K562 (cell line): Measurements from ENCODE around the gene TMC4. TPM values are rescaled to one million over a fixed set of nuclear protein-coding genes. Genes with fewer than 3 reads are reported as not detected.

Experiments
- CREB1 ChIP-seq, 2 experiments: sonication (generic) in 1 of 2; formaldehyde crosslinking in 1 of 2; IDR thresholded peaks; 2 replicates each; pipeline versions ENCODE4 v1.6.1 to v1.8.0; 2012 to 2022; ENCODE audit warnings: inconsistent platforms in 1 of 2, mild to moderate bottlenecking in 1 of 2, missing genetic modification reagents in 1 of 2, moderate library complexity in 1 of 2
- DDX20 ChIP-seq: fragments of 450-650 bp; IDR thresholded peaks from 2 replicates; pipeline ENCODE4 v1.6.1; 2016; ENCODE audit warnings: missing genetic modification characterization, low read depth, mild to moderate bottlenecking, missing compliant biosample characterization, moderate library complexity
- IRF2 ChIP-seq: sonication (generic); formaldehyde crosslinking; IDR thresholded peaks from 2 replicates; pipeline ENCODE4 v1.8.1; 2022; ENCODE audit warnings: mild to moderate bottlenecking, missing genetic modification reagents
- KAT2B ChIP-seq: IDR thresholded peaks from one replicate; pipeline ENCODE4 v1.6.1; 2012; ENCODE audit warnings: low read depth, mild to moderate bottlenecking, control low read depth, inconsistent platforms, low read length, moderate library complexity
- LARP7 ChIP-seq: fragments of 450-650 bp; IDR thresholded peaks from 2 replicates; pipeline ENCODE4 v1.6.1; 2016
- MTA2 ChIP-seq: fragments of 450-650 bp; IDR thresholded peaks from 2 replicates; pipeline ENCODE4 v1.6.1; 2016; ENCODE audit warnings: low read depth
- NFRKB ChIP-seq: fragments of 450-650 bp; IDR thresholded peaks from 2 replicates; pipeline ENCODE4 v1.6.1; 2016; ENCODE audit warnings: low read depth
- NFYB ChIP-seq: IDR thresholded peaks from 2 replicates; pipeline ENCODE4 v1.6.1; 2011; ENCODE audit warnings: mild to moderate bottlenecking, moderate library complexity; ENCODE audit not compliant: insufficient read length; ENCODE audit errors: extremely low read depth
- NR1H2 ChIP-seq: sonication (generic); formaldehyde crosslinking; IDR thresholded peaks from 2 replicates; pipeline ENCODE4 v1.4.0; 2020; ENCODE audit warnings: mild to moderate bottlenecking, missing genetic modification reagents
- PTTG1 ChIP-seq: fragments of 450-650 bp; IDR thresholded peaks from 2 replicates; pipeline ENCODE4 v1.6.1; 2016; ENCODE audit warnings: low read depth, mild to moderate bottlenecking, missing genetic modification characterization, missing compliant biosample characterization
- SPI1 ChIP-seq: IDR thresholded peaks from 2 replicates; pipeline ENCODE4 v1.6.1; 2011; ENCODE audit warnings: low read depth, low read length, control low read depth, borderline replicate concordance
- SRSF1 ChIP-seq: fragments of 200-400 bp; formaldehyde crosslinking; IDR thresholded peaks from 2 replicates; pipeline ENCODE4 v1.6.1; 2017; ENCODE audit warnings: mild to moderate bottlenecking, low read depth, low read length, moderate library complexity
- SUPT5H ChIP-seq: fragments of 450-650 bp; IDR thresholded peaks from 2 replicates; pipeline ENCODE4 v1.6.1; 2016
- ZBTB9 ChIP-seq: fragments of 450-650 bp; formaldehyde crosslinking; IDR thresholded peaks from 2 replicates; pipeline ENCODE4 v1.4.0; 2020; ENCODE audit warnings: mild to moderate bottlenecking, moderate library complexity
- ZFP30 ChIP-seq: fragments of 250-450 bp; sonication (Bioruptor Pico); IDR thresholded peaks from 2 replicates; pipeline ENCODE4 v1.8.0; 2022; ENCODE audit warnings: moderate library complexity, mild to moderate bottlenecking, inconsistent platforms, borderline replicate concordance
- ZKSCAN8 ChIP-seq: fragments of 200-800 bp; sonication (Bioruptor generic); IDR thresholded peaks from 2 replicates; pipeline ENCODE4 v1.6.1; 2016; ENCODE audit warnings: missing genetic modification characterization, missing compliant biosample characterization
- ZNF212 ChIP-seq: fragments of 450-650 bp; formaldehyde crosslinking; IDR thresholded peaks from 2 replicates; pipeline ENCODE4 v1.4.0; 2020; ENCODE audit warnings: mild to moderate bottlenecking
- ZNF57 ChIP-seq: fragments of 450-650 bp; formaldehyde crosslinking; IDR thresholded peaks from 2 replicates; pipeline ENCODE4 v1.4.0; 2020; ENCODE audit warnings: mild to moderate bottlenecking, moderate library complexity
- polyA plus RNA-seq, 8 experiments: library from polyadenylated mRNA; depleted of rRNA in 4 of 8; stranded (reverse) in 5 of 8; unstranded in 3 of 8; fragments of >200 nt; fragmentation: Nextera tagmentation in 2 of 8; fragmentation: Illumina TruSeq in 1 of 8; extraction: Ambion mirVana in 2 of 8; extraction: Trizol in 1 of 8; gene quantifications; 2 replicates each; pipeline versions ENCODE4 v1.2.1 to v1.2.3, GENCODE V29; 2011 to 2014; ENCODE audit warnings: inconsistent platforms in 1 of 8, missing spikeins in 1 of 8
- total RNA-seq, 7 experiments: library from RNA; depleted of rRNA in 6 of 7; stranded (reverse); fragments of >200 nt in 6 of 7; fragmentation: Illumina TruSeq in 2 of 7; extraction: Trizol in 2 of 7; gene quantifications; 2 replicates each; pipeline versions ENCODE4 v1.2.1 to v1.2.3, GENCODE V29; 2011 to 2021; ENCODE audit warnings: low replicate concordance in 1 of 7
- TF ChIP-seq, protein P1 (sequence below): sonication (generic); formaldehyde crosslinking; IDR thresholded peaks from 2 replicates; pipeline ENCODE4 v1.8.1; 2022; ENCODE audit warnings: missing genetic modification reagents
- TF ChIP-seq, protein P2 (sequence below): sonication (generic); formaldehyde crosslinking; IDR thresholded peaks from 2 replicates; pipeline ENCODE4 v1.8.1; 2023; ENCODE audit warnings: mild to moderate bottlenecking, missing genetic modification reagents, moderate library complexity
- TF ChIP-seq, protein P3 (sequence below): fragments of 450-650 bp; formaldehyde crosslinking; conservative IDR thresholded peaks from 2 replicates; pipeline ENCODE4 v1.4.0; 2022; ENCODE audit warnings: mild to moderate bottlenecking, missing genetic modification characterization
- TF ChIP-seq, protein P4 (sequence below): fragments of 200-800 bp; sonication (Bioruptor generic); IDR thresholded peaks from 2 replicates; pipeline ENCODE4 v1.6.1; 2017; ENCODE audit warnings: missing genetic modification characterization, missing compliant biosample characterization

Gene TMC4
- total and polyA plus RNA-seq, 9 of the 15 experiments (the other 6 are each of a cell fraction or from before 2014, with no cell fraction given), result 0.12 to 0.79 (median 0.36) TPM; not detected in 2

GRCh38 chr19:54159352-54160181, 13.4 kb downstream of the TMC4 start, which contains the start of gene LENG1 (continued):
- TF ChIP-seq, protein P1, sequence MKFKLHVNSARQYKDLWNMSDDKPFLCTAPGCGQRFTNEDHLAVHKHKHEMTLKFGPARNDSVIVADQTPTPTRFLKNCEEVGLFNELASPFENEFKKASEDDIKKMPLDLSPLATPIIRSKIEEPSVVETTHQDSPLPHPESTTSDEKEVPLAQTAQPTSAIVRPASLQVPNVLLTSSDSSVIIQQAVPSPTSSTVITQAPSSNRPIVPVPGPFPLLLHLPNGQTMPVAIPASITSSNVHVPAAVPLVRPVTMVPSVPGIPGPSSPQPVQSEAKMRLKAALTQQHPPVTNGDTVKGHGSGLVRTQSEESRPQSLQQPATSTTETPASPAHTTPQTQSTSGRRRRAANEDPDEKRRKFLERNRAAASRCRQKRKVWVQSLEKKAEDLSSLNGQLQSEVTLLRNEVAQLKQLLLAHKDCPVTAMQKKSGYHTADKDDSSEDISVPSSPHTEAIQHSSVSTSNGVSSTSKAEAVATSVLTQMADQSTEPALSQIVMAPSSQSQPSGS (CRISPR knock-in tag), result no peak
- TF ChIP-seq NFYB, result peak; percentile 98
- TF ChIP-seq, protein P2, sequence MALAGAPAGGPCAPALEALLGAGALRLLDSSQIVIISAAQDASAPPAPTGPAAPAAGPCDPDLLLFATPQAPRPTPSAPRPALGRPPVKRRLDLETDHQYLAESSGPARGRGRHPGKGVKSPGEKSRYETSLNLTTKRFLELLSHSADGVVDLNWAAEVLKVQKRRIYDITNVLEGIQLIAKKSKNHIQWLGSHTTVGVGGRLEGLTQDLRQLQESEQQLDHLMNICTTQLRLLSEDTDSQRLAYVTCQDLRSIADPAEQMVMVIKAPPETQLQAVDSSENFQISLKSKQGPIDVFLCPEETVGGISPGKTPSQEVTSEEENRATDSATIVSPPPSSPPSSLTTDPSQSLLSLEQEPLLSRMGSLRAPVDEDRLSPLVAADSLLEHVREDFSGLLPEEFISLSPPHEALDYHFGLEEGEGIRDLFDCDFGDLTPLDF, result peak; percentile 24; the same call in 1 of the 2 replicates
- TF ChIP-seq SPI1, result no peak
- TF ChIP-seq IRF2 (CRISPR knock-in tag), result no peak
- no peak for TF ChIP-seq PTTG1 (tag)
- peak; percentile 51 for TF ChIP-seq NFRKB
- no peak for TF ChIP-seq DDX20 (tag)
- TF ChIP-seq CREB1 (IDR thresholded peaks at IDR 0.05), result peak; percentile 76
- TF ChIP-seq CREB1 (CRISPR knock-in tag; IDR thresholded peaks at IDR 0.05), result peak; percentile 80
- no peak for TF ChIP-seq SRSF1
- TF ChIP-seq ZNF57 (CRISPR knock-in tag), result no peak
- TF ChIP-seq ZFP30 (CRISPR knock-in tag), result no peak
- TF ChIP-seq ZNF212, result no peak
- TF ChIP-seq MTA2, result no peak
- no peak for TF ChIP-seq LARP7
- TF ChIP-seq ZBTB9 (CRISPR knock-in tag), result peak; percentile 7; the same call in 1 of the 2 replicates
- TF ChIP-seq ZKSCAN8 (CRISPR knock-in tag), result no peak
- no peak for TF ChIP-seq KAT2B
- TF ChIP-seq, protein P3, sequence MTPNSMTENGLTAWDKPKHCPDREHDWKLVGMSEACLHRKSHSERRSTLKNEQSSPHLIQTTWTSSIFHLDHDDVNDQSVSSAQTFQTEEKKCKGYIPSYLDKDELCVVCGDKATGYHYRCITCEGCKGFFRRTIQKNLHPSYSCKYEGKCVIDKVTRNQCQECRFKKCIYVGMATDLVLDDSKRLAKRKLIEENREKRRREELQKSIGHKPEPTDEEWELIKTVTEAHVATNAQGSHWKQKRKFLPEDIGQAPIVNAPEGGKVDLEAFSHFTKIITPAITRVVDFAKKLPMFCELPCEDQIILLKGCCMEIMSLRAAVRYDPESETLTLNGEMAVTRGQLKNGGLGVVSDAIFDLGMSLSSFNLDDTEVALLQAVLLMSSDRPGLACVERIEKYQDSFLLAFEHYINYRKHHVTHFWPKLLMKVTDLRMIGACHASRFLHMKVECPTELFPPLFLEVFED (CRISPR knock-in tag), result no peak
- TF ChIP-seq NR1H2 (CRISPR knock-in tag), result no peak
- TF ChIP-seq, protein P4, sequence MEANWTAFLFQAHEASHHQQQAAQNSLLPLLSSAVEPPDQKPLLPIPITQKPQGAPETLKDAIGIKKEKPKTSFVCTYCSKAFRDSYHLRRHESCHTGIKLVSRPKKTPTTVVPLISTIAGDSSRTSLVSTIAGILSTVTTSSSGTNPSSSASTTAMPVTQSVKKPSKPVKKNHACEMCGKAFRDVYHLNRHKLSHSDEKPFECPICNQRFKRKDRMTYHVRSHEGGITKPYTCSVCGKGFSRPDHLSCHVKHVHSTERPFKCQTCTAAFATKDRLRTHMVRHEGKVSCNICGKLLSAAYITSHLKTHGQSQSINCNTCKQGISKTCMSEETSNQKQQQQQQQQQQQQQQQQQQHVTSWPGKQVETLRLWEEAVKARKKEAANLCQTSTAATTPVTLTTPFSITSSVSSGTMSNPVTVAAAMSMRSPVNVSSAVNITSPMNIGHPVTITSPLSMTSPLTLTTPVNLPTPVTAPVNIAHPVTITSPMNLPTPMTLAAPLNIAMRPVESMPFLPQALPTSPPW (CRISPR knock-in tag), result peak; percentile 100
- TF ChIP-seq SUPT5H, result peak; percentile 86
